NCI-H1092 treated with DMSO at 0.1 percent for 48 hours (cell line): ENCODE data around the gene SPTSSA.
"Not testable (repeated sequence)": the region's sequence is repeated elsewhere in the genome, so short reads cannot be mapped to it uniquely, and the experiment has no call there.

Experiments
- DNase-seq: peaks from one replicate; lab custom pipeline; 2025; lab: John Stamatoyannopoulos, UW

SPTSSA gene

DNA sequence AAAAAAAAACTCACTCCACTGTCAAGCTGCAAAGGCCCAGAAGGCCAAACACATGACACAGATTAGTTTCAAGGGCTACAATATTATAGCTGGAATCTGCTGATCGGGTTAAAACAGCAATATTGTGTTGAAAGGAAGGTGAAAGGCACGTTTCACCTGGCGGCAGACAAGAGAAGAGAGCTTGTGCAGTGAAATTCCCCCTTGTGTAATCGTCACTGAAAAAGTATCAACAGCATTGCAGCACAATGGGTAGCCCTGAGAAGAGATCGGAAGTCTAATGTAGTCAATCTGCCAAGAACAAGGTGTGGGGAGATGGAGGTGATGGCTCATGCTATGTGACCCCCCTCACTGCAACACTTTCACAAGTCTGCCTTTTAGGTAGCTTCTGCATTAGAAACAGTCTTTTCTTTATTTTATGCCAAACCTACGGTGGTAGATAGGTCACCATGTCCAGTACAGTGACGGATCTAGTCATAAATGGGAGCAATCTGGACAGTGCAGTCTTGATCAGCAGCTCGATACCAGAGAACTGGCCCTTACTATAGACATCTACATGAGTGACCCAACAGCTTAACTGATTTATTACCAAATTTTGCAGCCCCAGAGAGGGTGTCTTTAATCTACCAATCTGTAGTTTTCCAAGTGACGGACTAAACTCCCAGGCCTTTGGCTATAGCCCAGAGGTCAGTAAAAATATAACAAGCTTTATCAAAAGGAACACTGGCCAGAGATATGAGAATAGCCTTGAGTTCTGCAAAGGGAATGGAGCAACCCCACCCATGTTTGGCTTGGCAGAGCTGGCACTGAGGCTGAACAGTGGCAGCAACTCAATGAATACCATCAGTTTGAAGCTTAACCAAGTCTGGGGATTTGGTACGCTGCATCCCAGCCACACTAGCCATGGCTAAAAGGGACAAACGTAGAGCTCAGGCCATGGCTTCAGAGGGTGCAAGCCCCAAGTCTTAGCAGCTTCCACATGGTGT, 35.4 kb downstream of the SPTSSA start:
- DNase-seq = no peak

DNA sequence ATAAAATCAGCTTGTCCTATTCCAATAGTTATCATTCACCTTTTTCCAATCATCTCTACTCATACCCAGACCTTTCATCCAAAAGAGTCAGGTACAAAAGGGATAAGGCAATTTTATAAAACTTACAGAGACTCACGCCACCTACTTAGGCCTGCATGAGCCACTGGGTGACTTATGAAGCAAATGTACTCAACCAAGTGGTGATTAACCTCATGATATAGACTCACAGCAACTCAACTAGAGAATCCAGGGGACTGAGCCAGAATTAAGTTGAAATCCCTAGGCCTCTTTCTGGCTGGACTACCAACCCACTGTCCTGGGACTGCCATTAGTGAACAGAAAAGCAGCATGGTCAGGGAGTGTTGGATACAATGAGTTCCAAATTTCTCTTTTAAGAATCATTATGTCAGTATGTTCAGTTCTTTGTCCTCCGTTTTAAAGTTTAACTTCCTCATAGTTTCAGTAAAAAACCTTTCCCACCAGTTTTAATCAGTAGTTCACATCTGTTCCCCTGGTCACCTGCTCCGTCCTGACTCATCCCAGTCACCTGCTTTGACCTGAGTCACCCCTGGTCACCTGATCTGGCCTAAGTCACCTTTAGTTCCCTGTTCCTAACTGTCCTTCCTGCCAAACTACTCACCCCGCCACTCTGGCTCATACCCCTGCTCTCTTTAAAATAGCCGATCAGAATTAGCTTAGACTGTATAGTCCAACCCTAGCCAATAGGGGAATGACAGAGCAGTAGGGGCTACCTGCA, 36.8 kb downstream of the SPTSSA start:
- DNase-seq = no peak

DNA sequence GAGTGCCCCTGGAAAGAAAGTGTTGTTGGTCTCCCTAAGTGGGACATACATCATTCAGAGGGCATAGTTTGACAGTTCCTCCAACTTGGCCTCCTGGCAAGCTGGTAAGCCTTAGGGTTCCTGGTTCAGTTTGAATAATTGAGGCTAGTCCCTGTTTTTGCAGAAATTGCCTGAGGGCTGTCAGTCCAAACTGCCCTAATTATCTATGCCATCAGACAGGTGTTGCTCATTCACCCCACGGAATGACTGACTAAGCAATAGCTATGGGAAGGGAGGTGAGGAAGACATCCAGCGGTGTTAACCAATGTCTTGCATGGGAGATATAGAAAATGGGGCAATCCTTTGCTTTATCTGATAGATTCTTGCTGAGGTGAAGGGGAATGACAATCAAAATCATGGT, 37.6 kb downstream of the SPTSSA start:
- DNase-seq = no peak

DNA sequence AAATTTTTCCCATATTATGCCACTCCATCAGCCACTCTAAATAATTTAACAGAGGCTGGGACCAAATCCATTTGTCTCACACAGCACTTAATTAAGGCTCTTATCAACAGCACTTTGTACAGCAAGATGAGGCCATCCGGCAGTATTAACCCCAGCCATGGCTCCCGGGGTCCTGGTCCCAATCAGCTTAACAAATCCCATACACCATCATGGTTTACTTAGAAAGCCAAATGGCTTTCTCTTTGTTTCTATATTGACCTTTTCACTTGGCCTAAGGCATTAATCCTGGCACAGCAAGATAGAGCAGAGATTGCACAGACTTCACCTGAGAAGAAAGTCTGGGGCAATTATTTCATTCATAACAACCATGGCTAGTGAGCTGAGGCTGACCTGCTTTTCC, 38.6 kb downstream of the SPTSSA start:
- no peak for DNase-seq

DNA sequence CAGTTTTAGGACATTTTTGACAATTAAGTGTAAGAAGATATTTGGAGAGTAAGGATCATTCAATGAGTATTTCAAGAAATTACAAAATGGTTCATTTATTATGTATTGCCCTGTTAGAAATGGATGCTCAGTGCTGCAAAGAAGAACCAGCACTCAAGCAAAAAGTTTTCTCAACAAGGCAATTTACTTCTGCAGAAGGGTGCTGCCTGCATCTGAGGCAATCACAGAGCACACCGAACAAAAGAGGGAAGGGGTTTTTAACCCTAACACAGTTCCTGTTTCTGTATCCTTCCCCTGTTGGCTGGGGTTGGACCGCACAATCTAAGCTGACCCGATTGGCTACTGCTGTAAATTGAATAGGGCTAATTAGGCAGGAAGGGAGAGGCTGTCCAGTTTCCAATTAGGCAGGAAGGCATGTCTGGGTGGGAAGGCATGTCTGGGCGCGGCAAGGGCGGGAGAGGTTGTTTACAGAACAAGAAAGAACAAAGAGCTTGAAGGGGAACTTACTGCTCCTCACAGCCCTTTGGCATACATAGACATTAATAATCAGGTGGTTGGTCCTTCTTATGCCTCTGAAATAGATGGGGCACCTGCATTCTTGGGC, 41.4 kb downstream of the SPTSSA start:
- DNase-seq = no peak

DNA sequence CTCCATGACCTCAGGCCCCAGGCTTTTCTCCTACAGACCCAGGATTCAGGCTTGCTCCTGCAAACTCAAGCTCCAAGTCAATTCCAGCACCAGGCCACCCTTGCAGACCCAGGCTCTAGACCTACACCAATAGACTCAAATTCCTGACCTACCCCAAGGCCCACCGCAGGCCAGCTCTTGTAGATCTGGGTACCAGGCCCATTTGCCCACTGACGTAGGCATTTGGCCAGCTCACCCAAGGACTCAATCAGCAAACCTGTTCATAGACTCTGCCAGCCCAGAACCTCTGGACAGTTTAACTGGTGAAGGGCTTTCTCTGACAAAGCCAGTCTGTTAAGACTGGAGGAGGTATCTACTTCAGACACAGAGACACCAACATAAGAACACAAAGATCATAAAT, 52.3 kb downstream of the SPTSSA start:
- no peak for DNase-seq

DNA sequence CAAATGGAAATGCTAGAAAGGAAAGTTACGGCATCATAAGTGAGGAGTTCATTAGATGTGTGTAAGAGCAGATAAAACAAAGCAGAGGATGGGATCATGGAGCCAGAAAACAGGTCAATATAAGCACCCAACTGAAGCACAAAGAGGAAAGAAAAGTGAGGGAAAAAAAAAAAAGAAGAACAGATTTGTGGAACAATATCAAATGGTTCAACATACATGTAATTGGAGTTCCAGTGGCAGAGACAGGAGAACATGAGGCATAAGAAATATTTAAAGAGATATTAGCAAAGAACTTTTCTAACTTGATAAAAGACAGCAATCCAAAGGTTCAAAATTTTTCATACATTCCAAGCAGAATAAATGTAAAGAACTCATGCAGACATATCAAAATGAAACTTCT, 54.1 kb downstream of the SPTSSA start:
- DNase-seq = no peak

DNA sequence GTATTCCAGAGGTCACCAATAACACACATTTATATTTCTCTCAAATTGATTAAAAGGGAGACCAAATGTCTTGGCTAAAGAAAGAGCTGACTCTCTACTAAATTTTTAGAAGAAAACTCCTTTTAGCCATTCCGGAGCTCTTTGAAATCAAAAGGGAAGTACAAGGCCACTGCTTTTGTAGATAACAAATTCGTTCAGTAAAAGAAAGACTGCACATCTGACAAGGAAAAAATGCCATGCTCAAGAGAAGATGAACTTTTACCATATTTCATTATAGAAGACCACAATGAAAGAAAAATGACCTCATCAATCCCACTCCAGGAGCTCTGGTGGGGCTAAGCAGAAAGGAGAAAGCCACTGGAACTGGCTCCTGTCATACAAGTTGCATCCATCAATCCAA, 57.6 kb downstream of the SPTSSA start:
- no peak for DNase-seq

DNA sequence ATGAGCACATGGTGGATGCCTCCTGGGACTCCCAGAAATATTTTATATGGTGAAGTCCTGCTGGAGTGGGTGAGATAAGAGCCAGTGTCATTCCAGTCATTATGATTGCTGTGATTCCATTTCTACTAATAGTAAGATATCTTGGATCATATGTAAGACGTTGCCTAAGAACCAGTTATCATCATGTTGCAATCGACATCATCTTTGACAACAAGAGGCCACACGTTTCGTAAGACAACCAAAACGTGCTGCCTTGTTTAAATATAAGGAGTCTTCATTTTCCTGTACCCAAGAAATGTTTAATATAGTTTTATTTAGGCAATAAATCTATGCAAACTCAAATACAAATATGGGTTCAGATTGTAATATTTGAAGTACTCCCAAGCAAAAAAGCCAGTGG, 58.4 kb downstream of the SPTSSA start:
- DNase-seq = no peak

DNA sequence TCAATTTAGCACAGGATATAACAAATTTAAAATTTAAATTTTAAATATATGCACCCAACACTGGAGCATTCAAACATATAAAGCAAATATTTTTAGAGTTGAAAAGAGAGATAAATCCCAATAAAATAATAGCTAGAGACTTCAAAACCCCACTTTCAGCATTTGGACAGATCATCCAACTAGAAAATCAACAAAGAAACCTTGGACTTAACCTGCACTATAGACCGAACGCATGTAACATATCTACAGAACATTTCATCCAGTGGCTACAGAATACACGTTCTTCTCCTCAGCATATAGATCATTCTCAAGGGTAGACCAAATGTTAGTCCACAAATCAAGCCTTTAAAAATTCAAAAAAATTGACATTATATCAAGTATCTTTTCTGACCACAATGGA, 64.0 kb downstream of the SPTSSA start:
- DNase-seq = no peak

DNA sequence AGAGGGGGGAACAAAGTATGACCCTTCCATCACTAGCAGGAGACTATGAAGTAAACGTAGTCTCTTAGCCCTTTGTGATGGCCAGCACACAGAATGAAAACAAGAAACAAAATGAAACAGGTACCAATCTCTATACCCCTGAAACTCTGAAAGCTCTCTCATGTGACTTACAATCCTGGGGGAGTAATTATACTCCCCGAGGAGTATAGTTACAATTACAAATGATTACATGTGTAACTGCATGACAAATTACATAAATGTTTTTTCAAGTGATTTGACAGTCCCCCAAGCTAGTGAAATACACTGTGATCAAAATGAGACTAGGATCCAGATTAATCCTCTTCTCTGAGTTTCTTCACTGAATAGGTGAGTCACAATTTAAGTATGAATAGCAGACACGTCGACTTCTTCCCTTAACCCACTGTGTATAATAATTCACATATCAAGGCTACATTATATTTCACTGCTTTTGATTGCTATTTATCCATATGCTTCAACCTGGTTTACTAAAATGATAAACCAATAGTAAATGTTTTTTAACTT, 74.0 kb downstream of the SPTSSA start:
- no peak for DNase-seq

DNA sequence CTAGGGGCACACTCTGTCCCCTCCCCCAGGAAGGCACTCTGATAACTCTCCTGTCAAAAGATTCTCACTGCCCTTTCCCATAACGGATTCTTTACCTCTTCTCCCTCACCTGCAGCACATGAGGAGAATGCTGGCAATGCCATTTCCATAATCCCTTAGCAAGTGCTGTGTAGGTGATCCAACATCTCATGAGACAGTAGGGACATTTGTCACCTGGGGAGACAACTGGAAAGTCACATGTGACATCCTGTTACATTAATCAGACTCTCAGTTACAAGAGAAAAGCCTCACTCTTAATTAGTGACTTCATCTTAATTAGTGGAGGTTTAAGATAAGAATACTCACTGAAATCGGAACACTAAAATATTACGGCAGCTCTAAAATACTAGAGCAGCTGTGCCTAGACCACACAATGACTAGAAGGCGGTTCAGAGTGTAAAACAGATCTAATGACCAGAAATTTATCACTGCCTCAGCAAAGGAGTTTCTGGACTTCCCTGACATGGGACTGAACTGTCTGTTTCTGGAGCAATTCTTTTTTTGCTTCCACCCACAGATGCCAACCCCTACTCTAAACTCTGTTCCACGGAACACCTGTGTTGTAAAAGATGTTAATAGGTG, 75.1 kb downstream of the SPTSSA start:
- no peak for DNase-seq

DNA sequence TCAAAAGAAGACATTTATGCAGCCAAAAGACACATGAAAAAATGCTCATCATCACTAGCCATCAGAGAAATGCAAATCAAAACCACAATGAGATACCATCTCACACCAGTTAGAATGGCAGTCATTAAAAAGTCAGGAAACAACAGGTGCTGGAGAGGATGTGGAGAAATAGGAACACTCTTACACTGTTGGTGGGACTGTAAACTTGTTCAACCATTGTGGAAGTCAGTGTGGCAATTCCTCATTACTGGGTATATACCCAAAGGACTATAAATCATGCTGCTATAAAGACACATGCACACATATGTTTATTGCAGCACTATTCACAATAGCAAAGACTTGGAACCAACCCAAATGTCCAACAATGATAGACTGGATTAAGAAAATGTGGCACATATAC, 76.2 kb downstream of the SPTSSA start:
- not testable (repeated sequence) for DNase-seq

DNA sequence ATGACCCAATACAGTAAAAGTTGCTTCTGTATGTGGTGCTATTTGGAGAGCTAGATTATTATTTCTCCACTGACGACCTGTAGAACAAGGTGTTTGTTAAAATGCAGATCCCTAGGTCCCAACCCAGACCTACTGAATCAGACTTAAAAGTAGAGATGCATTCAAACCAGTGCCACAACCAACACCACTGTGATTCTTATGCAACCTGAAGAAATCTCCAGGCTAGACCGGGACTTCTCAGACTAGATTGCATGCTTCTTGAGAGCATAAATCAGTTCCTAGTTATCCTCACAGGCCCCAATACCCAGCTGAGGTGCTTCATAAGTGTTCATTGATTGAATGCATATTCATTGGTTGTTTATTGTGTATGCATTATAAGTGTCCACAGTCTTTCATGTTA, 78.2 kb downstream of the SPTSSA start:
- DNase-seq = no peak
